ENCODE measurements around the gene TGFBR1. TPM values are rescaled to one million over a fixed set of nuclear protein-coding genes. Genes with fewer than 3 reads are reported as not detected.
A peak's percentile ranks its signal among the peaks of the same experiment; 100 is the strongest.

TGFBR1 gene
- 10 to 100 TPM; 20.9 to 33.7 (median 26.0) TPM for polyA plus RNA-seq (ENCODE audit: insufficient read length in 10 of 10)
- long read RNA-seq, donor 1, full-length matches to known transcripts, result 3 of 3 reads
- long read RNA-seq, donor 1, partial matches to known transcripts, result 0 of 3 reads
- long read RNA-seq, donor 1, other reads (novel, unspliced or antisense), result 0 of 3 reads
- long read RNA-seq, donor 2, full-length matches to known transcripts, result 5 of 5 reads
- long read RNA-seq, donor 2, partial matches to known transcripts, result 0 of 5 reads
- long read RNA-seq, donor 2, other reads (novel, unspliced or antisense), result 0 of 5 reads
- long read RNA-seq, donor 3, result 0 reads
- long read RNA-seq, donor 4, full-length matches to known transcripts, result 2 of 2 reads
- long read RNA-seq, donor 4, partial matches to known transcripts, result 0 of 2 reads
- long read RNA-seq, donor 4, other reads (novel, unspliced or antisense), result 0 of 2 reads
- long read RNA-seq, donor 5, full-length matches to known transcripts, result 4 of 4 reads
- long read RNA-seq, donor 5, partial matches to known transcripts, result 0 of 4 reads
- long read RNA-seq, donor 5, other reads (novel, unspliced or antisense), result 0 of 4 reads
- long read RNA-seq, donor 6, full-length matches to known transcripts, result 1 of 1 reads
- long read RNA-seq, donor 6, partial matches to known transcripts, result 0 of 1 reads
- long read RNA-seq, donor 6, other reads (novel, unspliced or antisense), result 0 of 1 reads
- long read RNA-seq, donor 7, full-length matches to known transcripts, result 1 of 1 reads
- long read RNA-seq, donor 7, partial matches to known transcripts, result 0 of 1 reads
- long read RNA-seq, donor 7, other reads (novel, unspliced or antisense), result 0 of 1 reads
- long read RNA-seq, donor 8, full-length matches to known transcripts, result 3 of 3 reads
- long read RNA-seq, donor 8, partial matches to known transcripts, result 0 of 3 reads
- long read RNA-seq, donor 8, other reads (novel, unspliced or antisense), result 0 of 3 reads
- long read RNA-seq, donor 9, full-length matches to known transcripts, result 1 of 1 reads
- long read RNA-seq, donor 9, partial matches to known transcripts, result 0 of 1 reads
- long read RNA-seq, donor 9, other reads (novel, unspliced or antisense), result 0 of 1 reads

GRCh38 chr9:99104459-99105151, at the start of gene TGFBR1:
TGFBR1 (plus strand) TSS chr9:99105113; CDS start chr9:99105206, 93 bp downstream.
- DNase-seq, result peak; percentile 94 to 97 (median 95)

- DNase-seq, result no peak
Observed at GRCh38 chr9:99055384-99055783, 49.5 kb upstream of the TGFBR1 start.

GRCh38 chr9:99056186-99056585, 48.7 kb upstream of the TGFBR1 start:
- no peak for DNase-seq

GRCh38 chr9:99056886-99057664, 47.8 kb upstream of the TGFBR1 start:
- DNase-seq, result peak in 1 of 3 donors; percentile 83

- peak in 1 of 3 donors; percentile 74 for DNase-seq
Observed at GRCh38 chr9:99057665-99058625, 47.0 kb upstream of the TGFBR1 start.

- DNase-seq, result peak in 2 of 3 donors; percentile 36 to 55
Observed at GRCh38 chr9:99058964-99059921, 45.7 kb upstream of the TGFBR1 start.

GRCh38 chr9:99060621-99061020, 44.3 kb upstream of the TGFBR1 start:
- DNase-seq, result no peak

GRCh38 chr9:99062549-99062948, 42.4 kb upstream of the TGFBR1 start:
- no peak for DNase-seq

GRCh38 chr9:99063522-99063921, 41.4 kb upstream of the TGFBR1 start:
- no peak for DNase-seq

GRCh38 chr9:99066571-99066970, 38.3 kb upstream of the TGFBR1 start:
- no peak for DNase-seq

GRCh38 chr9:99069075-99069474, 35.8 kb upstream of the TGFBR1 start:
- no peak for DNase-seq

GRCh38 chr9:99069546-99069945, 35.4 kb upstream of the TGFBR1 start:
- DNase-seq, result no peak

GRCh38 chr9:99070681-99071080, 34.2 kb upstream of the TGFBR1 start:
- no peak for DNase-seq

GRCh38 chr9:99071313-99072039, 33.4 kb upstream of the TGFBR1 start:
- DNase-seq, result peak in 1 of 3 donors; percentile 30

- DNase-seq, result no peak
Observed at GRCh38 chr9:99072040-99072394, 32.9 kb upstream of the TGFBR1 start.

- DNase-seq, result no peak
Observed at GRCh38 chr9:99073347-99073746, 31.6 kb upstream of the TGFBR1 start.
